Stomach (tissue), 4 donors: ENCODE data around the gene ZBTB45.

ENCODE experiments used
- POLR2A ChIP-seq, 4 donors: fragments of 450-650 bp; IDR thresholded peaks; one replicate each; pipeline ENCODE4 v1.6.1; 2016; ENCODE audit warnings: antibody characterized with exemption in 4 of 4, control low read depth in 2 of 4, mild to moderate bottlenecking in 1 of 4, moderate library complexity in 1 of 4
- POLR2AphosphoS5 ChIP-seq, 3 donors: sonication (generic); formaldehyde crosslinking; IDR thresholded peaks; one replicate each; pipeline ENCODE4 v1.6.1; 2016; ENCODE audit warnings: antibody characterized with exemption in 3 of 3

- no peak for TF ChIP-seq POLR2A (IDR thresholded peaks at IDR 0.05)
- TF ChIP-seq POLR2AphosphoS5 (IDR thresholded peaks at IDR 0.05): no peak
Observed at GRCh38 chr19:58568453-58569130, 49.0 kb upstream of the ZBTB45 start.
